ENCODE results near the gene EPHA2.
A peak's percentile ranks its signal among the peaks of the same experiment; 100 is the strongest.
"Not testable (repeated sequence)": the region's sequence is repeated elsewhere in the genome, so short reads cannot be mapped to it uniquely, and the experiment has no call there.

Gene EPHA2

DNA sequence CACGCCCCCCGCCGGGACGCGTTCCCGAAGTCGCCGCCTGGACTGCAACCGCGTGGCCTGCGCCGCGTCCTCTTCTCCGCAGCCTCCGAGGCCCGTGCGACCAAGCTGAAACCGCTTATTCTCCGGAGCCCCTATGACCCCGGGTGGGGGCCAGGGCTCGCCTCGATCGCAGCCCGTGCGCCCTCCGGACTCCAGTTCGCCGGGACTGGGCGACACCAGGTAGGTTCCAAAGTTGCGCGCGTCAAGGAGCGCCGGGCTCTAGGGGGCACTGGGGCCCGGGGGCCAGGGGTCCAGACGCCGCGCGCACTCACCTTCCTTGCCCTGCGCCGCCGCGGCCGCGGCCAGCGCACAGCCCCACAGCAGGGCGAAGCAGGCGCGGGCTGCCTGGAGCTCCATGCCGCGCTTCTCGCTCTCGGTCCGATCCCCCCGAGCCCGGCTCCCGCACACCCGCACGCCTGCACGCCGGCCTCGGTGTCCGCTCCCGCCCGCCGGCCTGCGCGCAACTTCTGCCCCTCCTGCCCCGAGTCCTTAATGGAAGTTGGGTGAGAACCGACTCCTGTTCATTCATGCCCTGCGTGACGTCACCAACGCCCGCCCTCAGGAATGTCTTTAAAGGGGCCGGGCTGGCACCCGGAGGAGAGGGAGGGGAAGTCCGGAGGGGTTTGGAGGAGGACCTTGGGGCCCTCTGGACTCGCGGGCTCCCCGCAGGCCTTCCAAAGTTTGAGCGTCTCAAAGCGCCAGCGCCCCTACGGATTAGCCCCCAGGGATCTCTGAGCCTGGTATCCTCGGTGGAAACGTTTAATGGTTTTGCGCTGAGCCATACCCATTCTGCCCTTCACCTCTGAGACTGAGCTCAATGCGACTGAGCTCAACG, at the start of gene EPHA2:
EPHA2 (minus strand) TSS at position 533 of the 874 bp plus-strand sequence; CDS start at position 396, 137 bp downstream.
- Mint-ChIP-seq H3K27me3 (peaks cover 21% of the 10 kb centered on the region), H3K36me3 (ENCODE audit: insufficient read depth) (peaks cover 4% of the 10 kb centered on the region), H3K27ac (ENCODE audit: low read depth) (no peak within 1 kb of the TSS), H3K4me1 (peaks cover 29% of the 10 kb centered on the region), H3K4me3 (peak within 1 kb of the TSS; percentile 65), H3K9me3 (no peaks in the 10 kb centered on the region)
- DNase-seq (ENCODE audit: low spot score in 2 of 2) (no peak), ATAC-seq (replicated peaks; ENCODE audit: extremely low read depth, poor library complexity, severe bottlenecking) (no peak)

DNA sequence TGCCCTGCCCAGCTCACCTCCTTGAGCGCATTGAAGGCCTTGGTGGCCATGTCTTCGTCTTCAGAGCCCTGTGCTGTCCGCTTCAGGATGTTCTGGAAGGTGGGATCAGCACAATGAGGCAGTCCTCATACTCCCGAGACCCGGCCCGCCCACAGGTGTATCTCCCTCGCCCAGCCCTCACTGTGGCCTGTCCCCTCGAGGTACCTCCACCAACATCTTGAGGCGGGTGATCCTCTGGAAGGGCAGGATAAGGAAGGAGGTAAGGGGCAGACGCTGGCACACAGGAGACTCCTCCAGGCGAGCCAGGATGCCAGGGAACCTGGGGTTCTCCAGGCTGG, 49.4 kb upstream of the EPHA2 start:
- H3K4me3 Mint-ChIP-seq, result no peak overlapping the region
- H3K27ac Mint-ChIP-seq (ENCODE audit: low read depth), result no peak overlapping the region
- DNase-seq (ENCODE audit: low spot score in 2 of 2) (no peak), ATAC-seq (replicated peaks; ENCODE audit: extremely low read depth, poor library complexity, severe bottlenecking) (no peak)
- peaks cover 5% of the 10 kb centered on the region for H3K36me3 Mint-ChIP-seq (ENCODE audit: insufficient read depth)
- no peaks in the 10 kb centered on the region for H3K9me3 Mint-ChIP-seq
- no peaks in the 10 kb centered on the region for H3K27me3 Mint-ChIP-seq
- H3K4me1 Mint-ChIP-seq, result peaks cover 16% of the 10 kb centered on the region

DNA sequence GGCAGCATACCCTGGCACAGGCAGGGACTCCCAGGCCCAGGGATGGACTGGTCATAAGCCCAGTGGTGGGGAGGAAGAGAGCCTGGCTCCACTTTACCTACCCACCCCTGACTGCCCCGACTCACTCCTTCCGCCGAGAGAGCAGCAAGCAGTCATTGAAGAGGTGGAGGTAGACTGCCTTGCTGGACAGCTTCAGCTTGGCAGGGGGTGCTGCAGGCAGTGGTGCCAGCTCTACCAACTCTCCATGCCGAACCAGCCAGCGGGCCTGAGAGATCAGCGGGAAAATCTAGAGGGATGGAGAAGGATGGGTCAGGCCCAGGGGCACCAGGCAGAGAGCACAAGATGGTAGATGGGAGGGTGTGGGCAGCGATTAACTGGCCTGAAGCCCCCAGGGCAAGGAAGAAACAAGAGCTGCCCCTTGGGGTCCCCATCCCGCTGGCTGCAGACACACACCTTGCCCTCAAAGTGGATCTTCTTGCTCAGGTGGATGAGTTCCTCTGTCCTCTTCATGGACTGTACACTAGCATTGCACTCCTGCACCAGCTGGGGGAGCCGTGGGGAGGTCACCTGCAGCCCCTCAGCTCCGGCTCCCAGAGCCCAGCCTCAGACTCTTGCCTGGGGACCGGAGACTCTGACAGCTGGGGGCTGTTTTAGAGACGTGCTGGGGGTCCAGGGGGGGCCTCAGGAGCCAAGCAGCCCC, 48.9 kb upstream of the EPHA2 start:
- Mint-ChIP-seq H3K36me3 (ENCODE audit: insufficient read depth) (peaks cover 5% of the 10 kb centered on the region), H3K27ac (ENCODE audit: low read depth) (peak overlapping the region; percentile 71), H3K9me3 (no peaks in the 10 kb centered on the region), H3K4me1 (peaks cover 19% of the 10 kb centered on the region), H3K4me3 (peak overlapping the region; percentile 52), H3K27me3 (no peaks in the 10 kb centered on the region)
- ATAC-seq (replicated peaks; ENCODE audit: extremely low read depth, poor library complexity, severe bottlenecking) (no peak), DNase-seq (ENCODE audit: low spot score in 2 of 2) (no peak)

DNA sequence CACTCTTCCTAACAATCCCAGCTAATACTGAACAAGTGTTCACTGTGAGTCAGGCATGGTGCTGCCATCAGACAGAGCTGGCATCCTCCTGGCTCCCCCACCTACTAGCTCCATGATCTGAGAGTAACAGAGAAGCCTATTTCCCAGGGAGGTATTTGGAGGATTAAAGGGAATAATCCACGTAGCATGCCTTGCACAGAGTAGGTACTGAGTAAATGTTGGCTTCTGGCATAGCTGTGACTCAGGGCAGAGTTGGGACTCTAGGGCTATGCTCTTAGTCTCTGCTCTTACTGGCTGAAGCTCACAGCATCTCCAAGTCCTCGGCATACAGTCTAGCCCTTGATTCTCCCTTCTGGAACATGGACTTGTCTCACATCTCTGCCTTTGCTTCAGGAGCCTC, 48.3 kb upstream of the EPHA2 start:
- no peaks in the 10 kb centered on the region for H3K9me3 Mint-ChIP-seq
- no peak for DNase-seq (ENCODE audit: low spot score in 2 of 2)
- peak overlapping the region; percentile 71 for H3K27ac Mint-ChIP-seq (ENCODE audit: low read depth)
- H3K36me3 Mint-ChIP-seq (ENCODE audit: insufficient read depth), result peaks cover 5% of the 10 kb centered on the region
- ATAC-seq (replicated peaks; ENCODE audit: extremely low read depth, poor library complexity, severe bottlenecking), result no peak
- H3K4me1 Mint-ChIP-seq, result peaks cover 22% of the 10 kb centered on the region
- no peaks in the 10 kb centered on the region for H3K27me3 Mint-ChIP-seq
- no peak overlapping the region for H3K4me3 Mint-ChIP-seq

DNA sequence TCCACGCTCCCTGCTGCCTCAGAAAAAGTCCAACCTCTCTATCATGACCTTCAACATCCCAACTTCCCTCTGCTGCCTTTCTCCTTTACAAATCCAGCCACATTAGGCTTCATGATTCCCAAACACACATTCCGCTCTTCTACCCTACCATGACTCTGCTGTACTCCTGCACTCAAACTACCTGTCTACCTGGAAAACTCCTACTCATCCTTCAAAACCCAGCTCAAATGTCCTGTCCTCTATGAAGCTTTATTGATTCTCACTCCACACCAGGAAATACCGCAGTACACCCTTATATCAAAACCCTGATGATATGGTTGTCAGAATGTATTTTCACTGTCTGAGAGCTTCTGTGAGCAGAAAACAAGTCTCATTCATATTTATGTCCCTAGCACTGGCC, 47.7 kb upstream of the EPHA2 start:
- Mint-ChIP-seq H3K36me3 (ENCODE audit: insufficient read depth) (peaks cover 5% of the 10 kb centered on the region), H3K9me3 (no peaks in the 10 kb centered on the region), H3K4me3 (no peak overlapping the region), H3K27me3 (no peaks in the 10 kb centered on the region), H3K27ac (ENCODE audit: low read depth) (no peak overlapping the region), H3K4me1 (peaks cover 22% of the 10 kb centered on the region)
- ATAC-seq (replicated peaks; ENCODE audit: extremely low read depth, poor library complexity, severe bottlenecking), result no peak
- no peak for DNase-seq (ENCODE audit: low spot score in 2 of 2)

DNA sequence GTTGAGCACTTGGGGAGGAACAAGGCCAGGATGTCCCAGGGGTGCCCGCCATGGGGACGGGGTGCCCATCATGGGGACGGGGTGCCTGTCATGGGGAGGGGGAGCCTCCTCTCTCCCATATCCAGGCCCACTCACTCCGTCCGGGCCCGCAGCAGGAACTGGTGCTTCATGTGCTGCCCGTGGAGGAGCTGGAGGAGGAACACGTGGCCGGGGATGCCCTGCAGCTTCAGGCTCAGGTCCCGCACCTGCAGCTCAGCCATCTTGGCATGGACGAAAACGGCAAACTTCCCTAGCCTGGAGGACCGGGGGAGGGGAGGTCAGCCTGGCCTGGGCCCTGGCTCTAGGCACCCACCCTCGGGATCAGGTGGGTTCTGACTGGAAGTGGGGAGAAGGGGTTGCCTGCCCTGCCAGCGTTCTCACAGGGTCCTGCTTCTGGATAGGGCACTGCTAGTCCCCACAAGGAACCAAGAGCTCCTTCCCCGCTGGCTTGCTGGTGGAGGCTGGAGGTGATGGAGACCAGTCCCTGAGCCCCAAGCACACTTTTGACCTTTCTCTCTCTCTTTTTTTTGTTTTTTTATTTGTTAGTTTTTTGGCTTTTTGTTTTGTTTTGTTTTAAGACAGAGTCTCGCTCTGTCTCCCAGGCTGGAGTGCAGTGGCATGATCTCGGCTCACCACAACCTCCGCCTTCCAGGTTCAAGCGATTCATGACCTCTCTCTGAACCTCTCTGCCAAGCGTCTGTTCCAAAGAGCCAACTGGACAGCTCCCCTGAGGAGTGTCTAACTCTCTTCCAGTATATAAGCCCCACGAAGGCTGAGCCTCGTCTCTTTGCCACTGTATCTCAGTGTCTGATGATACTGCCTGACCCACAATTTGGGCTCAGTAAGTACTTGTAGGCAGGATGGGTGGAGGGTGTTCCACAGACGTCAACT, 46.7 kb upstream of the EPHA2 start:
- Mint-ChIP-seq H3K27ac (ENCODE audit: low read depth) (no peak overlapping the region), H3K4me3 (no peak overlapping the region), H3K27me3 (no peaks in the 10 kb centered on the region), H3K36me3 (ENCODE audit: insufficient read depth) (peaks cover 5% of the 10 kb centered on the region), H3K4me1 (peaks cover 22% of the 10 kb centered on the region), H3K9me3 (no peaks in the 10 kb centered on the region)
- no peak for DNase-seq (ENCODE audit: low spot score in 2 of 2)
- no peak for ATAC-seq (replicated peaks; ENCODE audit: extremely low read depth, poor library complexity, severe bottlenecking)

DNA sequence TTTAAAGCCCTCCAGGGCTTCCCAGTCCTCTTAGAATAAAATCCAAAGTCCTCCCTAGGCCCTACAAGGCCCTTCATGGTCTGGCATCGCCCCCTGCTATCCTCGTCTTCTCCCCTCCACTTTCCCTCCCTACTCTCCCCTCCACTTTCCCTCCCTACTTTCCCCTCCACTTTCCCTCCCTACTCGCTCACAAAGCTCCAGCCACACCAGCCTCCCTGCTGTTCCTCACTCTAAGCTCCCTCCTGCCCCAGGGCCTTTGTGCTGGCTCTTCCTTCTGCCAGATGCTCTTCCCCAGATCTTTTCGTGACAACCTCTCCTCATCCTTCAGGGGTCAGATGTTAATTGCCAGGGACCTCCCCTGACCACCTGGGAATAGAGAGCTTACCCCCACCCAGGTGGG, 43.8 kb upstream of the EPHA2 start:
- Mint-ChIP-seq H3K27ac (ENCODE audit: low read depth) (no peak overlapping the region), H3K9me3 (no peaks in the 10 kb centered on the region), H3K27me3 (no peaks in the 10 kb centered on the region), H3K36me3 (ENCODE audit: insufficient read depth) (peaks cover 2% of the 10 kb centered on the region), H3K4me3 (no peak overlapping the region), H3K4me1 (peaks cover 9% of the 10 kb centered on the region)
- no peak for DNase-seq (ENCODE audit: low spot score in 2 of 2)
- ATAC-seq (replicated peaks; ENCODE audit: extremely low read depth, poor library complexity, severe bottlenecking), result no peak

DNA sequence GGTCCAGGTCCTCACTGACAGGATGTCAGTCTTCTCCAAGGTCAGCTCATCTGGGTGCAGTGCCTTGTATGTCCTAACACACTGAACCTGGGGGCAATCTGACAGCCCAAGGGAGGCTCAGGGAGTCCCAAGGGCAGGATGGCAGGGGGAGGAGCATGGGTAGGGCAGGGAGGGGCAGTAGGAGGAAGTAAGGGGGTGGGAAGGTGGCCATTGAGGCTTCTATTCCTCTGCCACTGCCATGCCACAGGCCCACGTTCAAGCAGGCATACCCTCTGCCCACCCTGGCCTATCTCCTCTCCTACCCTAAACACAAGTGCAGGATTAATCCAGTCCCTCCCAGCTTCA, 43.3 kb upstream of the EPHA2 start:
- H3K4me3 Mint-ChIP-seq, result no peak overlapping the region
- H3K9me3 Mint-ChIP-seq, result no peaks in the 10 kb centered on the region
- ATAC-seq (replicated peaks; ENCODE audit: extremely low read depth, poor library complexity, severe bottlenecking) (no peak), DNase-seq (ENCODE audit: low spot score in 2 of 2) (no peak)
- H3K4me1 Mint-ChIP-seq, result peaks cover 6% of the 10 kb centered on the region
- H3K27ac Mint-ChIP-seq (ENCODE audit: low read depth), result no peak overlapping the region
- peaks cover 2% of the 10 kb centered on the region for H3K36me3 Mint-ChIP-seq (ENCODE audit: insufficient read depth)
- no peaks in the 10 kb centered on the region for H3K27me3 Mint-ChIP-seq

DNA sequence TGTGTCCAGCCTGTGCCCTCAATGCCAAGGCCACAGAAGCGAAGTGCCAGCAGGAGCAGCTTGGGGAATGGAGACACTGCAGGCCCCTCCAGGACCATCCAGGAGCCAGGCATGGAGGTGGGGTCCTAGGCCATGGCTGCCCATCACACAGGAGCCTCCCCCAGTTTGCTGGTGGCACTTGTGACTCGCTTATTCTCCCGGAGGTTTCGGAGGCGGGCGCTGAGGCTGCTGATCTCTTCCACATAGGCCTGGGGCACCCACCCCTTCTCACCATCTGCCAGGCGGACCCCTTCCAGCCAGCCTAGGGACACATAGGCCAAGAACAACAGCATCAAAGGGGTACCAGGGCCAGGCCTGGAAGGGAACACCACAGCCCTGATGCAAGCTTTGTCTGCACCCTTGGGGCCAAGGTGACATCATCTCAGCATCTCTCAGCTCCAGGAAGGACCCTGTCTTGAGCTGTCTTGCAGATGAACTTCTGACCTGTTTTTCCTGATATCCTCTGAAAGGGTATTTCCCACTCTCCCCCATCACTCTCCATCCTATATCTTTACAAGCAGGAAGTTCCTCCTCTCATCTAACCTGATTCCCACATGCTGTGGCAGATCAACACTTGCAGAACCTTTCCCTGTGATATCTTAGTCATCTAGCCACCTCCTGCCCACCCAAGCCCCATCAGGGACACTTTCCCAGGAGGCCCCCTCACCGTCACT, 42.7 kb upstream of the EPHA2 start:
- ATAC-seq (replicated peaks; ENCODE audit: extremely low read depth, poor library complexity, severe bottlenecking) (no peak), DNase-seq (ENCODE audit: low spot score in 2 of 2) (no peak)
- Mint-ChIP-seq H3K4me3 (no peak overlapping the region), H3K9me3 (no peaks in the 10 kb centered on the region), H3K27me3 (no peaks in the 10 kb centered on the region), H3K27ac (ENCODE audit: low read depth) (no peak overlapping the region), H3K4me1 (peaks cover 6% of the 10 kb centered on the region), H3K36me3 (ENCODE audit: insufficient read depth) (peaks cover 1% of the 10 kb centered on the region)

DNA sequence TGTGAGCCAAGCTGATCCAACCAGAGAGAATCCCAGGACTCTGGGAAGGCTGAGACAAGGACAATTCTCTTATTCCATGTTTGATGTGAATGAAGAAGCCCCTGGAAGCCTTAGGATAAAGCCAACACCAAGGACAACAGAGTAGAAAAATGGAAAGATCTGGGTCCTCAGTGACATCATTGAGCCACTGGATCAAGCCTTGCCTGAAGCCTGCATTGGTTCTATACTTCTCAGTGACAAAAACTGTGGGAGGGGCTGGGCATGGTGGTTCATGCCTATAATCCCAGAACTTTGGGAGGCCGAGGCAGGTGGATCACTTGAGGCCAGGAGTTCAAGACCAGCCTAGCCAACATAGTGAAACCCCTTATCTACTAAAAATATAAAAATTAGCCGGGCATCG, 41.0 kb upstream of the EPHA2 start:
- peak overlapping the region; percentile 47 for H3K27ac Mint-ChIP-seq (ENCODE audit: low read depth)

DNA sequence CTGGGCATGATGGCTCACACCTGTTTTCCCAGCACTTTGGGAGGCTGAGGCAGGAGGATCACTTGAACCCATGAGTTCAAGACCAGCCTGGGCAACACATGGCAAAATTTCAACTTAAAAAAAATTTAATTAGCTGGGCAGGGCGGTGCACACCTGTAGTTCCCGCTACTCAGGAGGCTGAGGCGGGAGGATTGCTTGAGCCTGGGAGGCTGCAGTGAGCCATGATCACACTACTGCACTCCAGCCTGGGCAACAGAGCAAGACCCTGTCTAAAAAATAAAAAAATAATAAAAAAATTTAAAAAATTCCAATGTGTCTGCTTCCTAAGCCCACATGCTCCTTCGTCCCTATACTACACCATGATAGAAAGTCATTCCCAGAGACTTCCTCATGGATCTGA, 40.3 kb upstream of the EPHA2 start:
- ATAC-seq (replicated peaks; ENCODE audit: extremely low read depth, poor library complexity, severe bottlenecking); H3K36me3 Mint-ChIP-seq (ENCODE audit: insufficient read depth); H3K27me3 Mint-ChIP-seq; DNase-seq (ENCODE audit: low spot score in 2 of 2); H3K4me3 Mint-ChIP-seq; H3K9me3 Mint-ChIP-seq; H3K4me1 Mint-ChIP-seq; H3K27ac Mint-ChIP-seq (ENCODE audit: low read depth): not testable (repeated sequence)

More for the DNA sequence above, 41.0 kb upstream of the EPHA2 start:
- no peak for ATAC-seq (replicated peaks; ENCODE audit: extremely low read depth, poor library complexity, severe bottlenecking)
- H3K4me1 Mint-ChIP-seq, result peaks cover 6% of the 10 kb centered on the region
- no peaks in the 10 kb centered on the region for H3K36me3 Mint-ChIP-seq (ENCODE audit: insufficient read depth)
- H3K4me3 Mint-ChIP-seq, result no peak overlapping the region
- H3K27me3 Mint-ChIP-seq, result no peaks in the 10 kb centered on the region
- DNase-seq (ENCODE audit: low spot score in 2 of 2), result no peak
- no peaks in the 10 kb centered on the region for H3K9me3 Mint-ChIP-seq

DNA sequence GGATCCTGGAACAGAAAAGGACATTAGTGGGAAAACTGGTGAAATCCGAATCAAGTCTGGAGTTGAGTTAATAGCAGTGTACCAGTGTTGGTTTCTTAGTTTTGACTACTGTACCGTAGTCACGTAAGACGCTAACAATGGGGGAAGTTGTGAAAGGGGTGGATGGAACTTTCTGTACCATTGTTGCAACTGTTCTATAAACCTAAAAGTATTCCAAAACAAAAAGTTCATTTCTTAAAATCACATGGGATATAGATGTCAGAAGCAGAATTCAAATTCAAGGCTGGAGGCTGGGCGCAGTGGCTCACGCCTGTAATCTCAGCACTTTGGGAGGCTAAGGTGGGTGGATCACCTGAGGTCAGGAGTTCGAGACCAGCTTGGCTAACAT, 39.6 kb upstream of the EPHA2 start:
- Mint-ChIP-seq H3K4me3 (no peak overlapping the region), H3K9me3 (no peaks in the 10 kb centered on the region), H3K27me3 (peaks cover 6% of the 10 kb centered on the region), H3K27ac (ENCODE audit: low read depth) (no peak overlapping the region), H3K4me1 (peaks cover 6% of the 10 kb centered on the region), H3K36me3 (ENCODE audit: insufficient read depth) (no peaks in the 10 kb centered on the region)
- DNase-seq (ENCODE audit: low spot score in 2 of 2), result no peak
- ATAC-seq (replicated peaks; ENCODE audit: extremely low read depth, poor library complexity, severe bottlenecking), result no peak

All from central memory CD8-positive, alpha-beta T cell (primary cell).